Measurements from ENCODE around the gene CUZD1.
"Not testable (repeated sequence)": the region's sequence is repeated elsewhere in the genome, so short reads cannot be mapped to it uniquely, and the experiment has no call there.

Gene CUZD1, protein sequence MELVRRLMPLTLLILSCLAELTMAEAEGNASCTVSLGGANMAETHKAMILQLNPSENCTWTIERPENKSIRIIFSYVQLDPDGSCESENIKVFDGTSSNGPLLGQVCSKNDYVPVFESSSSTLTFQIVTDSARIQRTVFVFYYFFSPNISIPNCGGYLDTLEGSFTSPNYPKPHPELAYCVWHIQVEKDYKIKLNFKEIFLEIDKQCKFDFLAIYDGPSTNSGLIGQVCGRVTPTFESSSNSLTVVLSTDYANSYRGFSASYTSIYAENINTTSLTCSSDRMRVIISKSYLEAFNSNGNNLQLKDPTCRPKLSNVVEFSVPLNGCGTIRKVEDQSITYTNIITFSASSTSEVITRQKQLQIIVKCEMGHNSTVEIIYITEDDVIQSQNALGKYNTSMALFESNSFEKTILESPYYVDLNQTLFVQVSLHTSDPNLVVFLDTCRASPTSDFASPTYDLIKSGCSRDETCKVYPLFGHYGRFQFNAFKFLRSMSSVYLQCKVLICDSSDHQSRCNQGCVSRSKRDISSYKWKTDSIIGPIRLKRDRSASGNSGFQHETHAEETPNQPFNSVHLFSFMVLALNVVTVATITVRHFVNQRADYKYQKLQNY

DNA sequence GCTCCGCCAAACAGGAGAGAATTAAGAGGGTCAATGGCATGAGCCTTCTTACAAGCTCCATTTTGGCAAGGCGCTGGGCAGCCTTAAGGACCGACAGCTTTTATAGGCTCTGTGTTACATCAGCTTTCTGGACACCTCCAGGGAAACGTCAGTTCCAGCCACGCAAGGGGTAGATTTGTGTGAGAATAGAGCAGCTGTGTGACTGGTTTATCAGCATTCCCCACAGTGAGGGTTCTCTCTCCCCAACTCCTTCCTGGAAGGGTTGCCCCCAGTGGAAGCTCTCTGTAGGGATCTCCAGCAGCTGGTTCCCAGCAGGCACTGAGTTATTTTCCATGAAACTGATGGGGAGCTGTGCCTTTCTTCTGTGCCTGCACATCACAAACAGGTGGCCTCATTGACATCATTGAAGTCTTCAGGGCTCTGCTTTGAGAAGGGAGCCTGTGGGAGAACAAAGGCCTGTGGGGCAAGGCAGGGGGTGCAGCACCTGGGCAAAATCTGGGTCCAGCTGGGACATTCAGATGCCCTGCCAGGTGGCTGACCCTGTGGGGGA, at the start of gene CUZD1:
CUZD1 (minus strand) TSS at position 75 of the 550 bp plus-strand sequence; CDS start at position 61, 14 bp downstream.
- H3K4me3 ChIP-seq (ENCODE audit: low read depth, low read length), result no peak within 1 kb of the TSS
- no peak for DNase-seq (ENCODE audit: low read depth)

DNA sequence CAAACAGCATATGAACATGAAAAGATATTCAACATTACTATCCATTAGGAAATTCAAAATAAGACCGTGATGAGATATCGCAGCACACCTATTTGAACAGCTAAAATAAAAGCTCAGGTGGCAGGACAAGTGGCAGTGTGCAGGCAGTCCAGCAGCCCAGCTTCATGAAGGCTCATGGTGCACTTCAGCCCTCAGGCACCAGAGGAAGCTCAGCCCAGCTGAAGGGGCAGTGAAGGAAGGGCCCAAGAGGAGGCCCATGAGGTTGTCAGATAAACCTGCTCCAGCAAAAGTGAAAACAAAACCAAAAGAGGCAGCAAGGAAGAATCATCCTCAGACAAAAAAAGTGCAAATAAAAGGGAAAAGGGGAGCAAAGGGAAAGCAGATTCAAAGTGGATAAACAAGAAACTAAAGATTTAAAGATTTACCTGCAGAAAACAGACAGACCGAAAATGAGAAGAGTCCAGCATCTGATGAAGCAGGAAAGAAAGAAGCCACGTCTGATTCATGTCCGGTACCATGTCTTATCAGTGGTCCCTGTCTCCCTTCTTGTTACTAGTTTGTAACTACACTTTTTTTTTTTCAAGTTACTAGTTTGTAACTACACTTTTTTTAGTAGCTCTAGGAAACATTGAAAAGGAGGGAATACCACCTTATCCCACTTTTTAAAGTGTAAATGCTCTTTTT, 48.7 kb upstream of the CUZD1 start:
- no peak for DNase-seq (ENCODE audit: low read depth)
- H3K4me3 ChIP-seq (ENCODE audit: low read depth, low read length), result no peak overlapping the region

DNA sequence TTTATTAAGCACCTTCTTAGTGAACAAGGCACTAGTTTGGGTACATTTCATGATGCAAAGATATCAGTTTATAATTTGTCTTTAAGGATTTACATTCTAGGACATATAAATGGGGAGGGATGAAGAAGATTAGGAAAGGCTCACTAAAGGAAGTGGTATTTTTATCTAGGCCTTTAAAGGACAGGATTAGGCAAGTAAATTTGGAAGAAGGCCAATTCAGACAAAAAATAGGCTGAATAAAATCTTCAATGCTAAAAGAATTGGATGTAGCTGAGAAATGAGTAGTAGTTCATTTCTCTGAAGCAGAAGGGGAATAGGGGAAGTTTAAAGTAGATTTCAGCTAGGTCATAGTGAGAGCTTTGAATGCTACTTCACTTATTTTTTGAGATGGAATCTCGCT, 38.5 kb upstream of the CUZD1 start:
- H3K4me3 ChIP-seq (ENCODE audit: low read depth, low read length), result no peak overlapping the region
- no peak for DNase-seq (ENCODE audit: low read depth)

DNA sequence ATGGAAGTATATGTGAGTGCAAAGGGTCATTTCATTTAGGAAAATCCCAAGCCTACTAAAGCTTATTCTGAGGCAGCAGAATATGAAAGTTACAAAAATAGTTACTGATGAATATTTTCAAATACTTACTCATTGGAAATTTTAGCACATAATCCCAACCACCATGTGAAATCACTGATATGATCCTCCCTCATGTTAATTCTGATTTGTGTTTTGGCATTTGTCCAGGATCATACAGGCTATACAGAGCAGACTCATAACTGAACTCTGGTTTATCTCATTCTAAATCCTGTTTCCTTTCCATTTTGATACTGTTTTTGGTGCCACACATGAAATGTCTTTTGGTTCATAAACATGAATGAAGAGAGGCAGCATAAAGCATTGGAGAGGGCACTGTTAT, 37.1 kb upstream of the CUZD1 start:
- H3K4me3 ChIP-seq (ENCODE audit: low read depth, low read length), result no peak overlapping the region
- no peak for DNase-seq (ENCODE audit: low read depth)

DNA sequence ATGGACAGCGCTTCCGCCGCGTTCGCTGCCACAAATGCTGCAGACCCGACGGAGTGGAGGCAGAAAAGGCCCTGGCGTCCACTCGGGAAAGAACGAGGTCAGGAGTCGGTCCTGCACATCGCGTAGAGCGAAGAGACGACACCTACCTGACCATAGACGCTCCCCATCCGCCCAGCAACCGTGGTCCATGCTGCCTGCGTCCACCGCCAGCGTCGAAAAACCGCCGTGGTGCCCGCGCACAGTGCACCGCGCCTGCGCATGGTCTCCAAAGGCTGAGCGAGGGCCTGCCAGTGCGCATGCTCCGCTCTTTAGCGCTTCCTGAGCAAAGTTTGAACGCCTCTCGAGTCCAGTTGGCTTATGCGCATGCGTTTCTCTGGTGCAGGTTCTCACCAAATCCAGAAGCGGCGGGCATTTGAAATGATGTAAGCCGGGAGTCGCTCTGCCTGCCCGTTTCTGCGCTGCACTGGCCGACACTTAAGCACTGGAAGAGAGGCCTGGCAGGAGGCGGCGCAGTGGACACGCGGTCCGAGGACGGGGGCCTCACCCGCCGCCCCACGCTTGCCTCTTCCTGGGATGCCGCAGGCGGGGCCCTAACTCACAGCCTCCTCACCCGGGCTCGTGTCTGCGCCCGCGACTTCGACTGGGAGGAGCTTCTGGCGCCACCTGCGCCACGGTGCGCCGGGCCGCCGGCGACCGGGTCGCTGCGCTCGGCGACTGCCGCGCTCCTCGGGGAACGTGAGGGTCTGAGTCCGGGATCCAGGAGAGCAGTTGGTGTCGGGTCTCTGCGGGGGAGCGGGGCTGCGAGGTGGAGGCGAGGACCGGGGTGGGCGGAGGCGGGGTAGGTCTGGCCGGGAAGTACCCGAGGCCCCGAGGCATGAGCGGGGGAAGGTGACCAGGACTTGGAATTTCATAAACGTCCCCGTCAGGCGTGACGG, 33.9 kb upstream of the CUZD1 start, which contains the start of gene FAM24B:
FAM24B (minus strand) TSS at position 243 of the 935 bp plus-strand sequence. CDS start 29,066 bp downstream, outside the sequence.
- DNase-seq (ENCODE audit: low read depth), result peak; percentile 91
- H3K4me3 ChIP-seq (ENCODE audit: low read depth, low read length), result peak within 1 kb of the TSS; percentile 72

DNA sequence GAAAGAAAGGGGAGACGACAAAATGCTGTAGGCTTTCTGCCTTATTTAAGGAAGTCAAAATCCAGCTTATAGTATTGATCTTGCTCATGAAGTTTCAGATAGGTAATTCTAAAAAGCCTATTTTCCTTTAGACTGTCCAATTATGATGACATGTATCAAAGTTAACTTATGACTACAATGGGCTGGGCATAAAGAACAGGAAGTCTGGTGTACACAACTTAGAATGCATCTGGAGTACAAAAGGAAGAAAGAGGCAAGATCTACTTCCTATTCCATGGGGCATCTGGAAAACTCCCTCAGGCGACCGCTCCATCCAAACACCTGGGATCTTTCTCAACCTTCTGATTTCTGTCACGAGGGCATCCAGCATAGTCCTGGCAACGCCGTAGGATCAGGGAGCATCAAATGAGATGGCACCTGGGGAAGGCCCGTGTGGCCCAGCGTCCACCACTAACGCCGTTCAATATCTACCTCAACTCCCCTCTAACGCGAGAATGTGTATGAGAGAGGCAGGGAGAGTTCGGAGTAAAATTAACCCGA, 33.2 kb upstream of the CUZD1 start:
- peak overlapping the region; percentile 72 for H3K4me3 ChIP-seq (ENCODE audit: low read depth, low read length)
- no peak for DNase-seq (ENCODE audit: low read depth)

DNA sequence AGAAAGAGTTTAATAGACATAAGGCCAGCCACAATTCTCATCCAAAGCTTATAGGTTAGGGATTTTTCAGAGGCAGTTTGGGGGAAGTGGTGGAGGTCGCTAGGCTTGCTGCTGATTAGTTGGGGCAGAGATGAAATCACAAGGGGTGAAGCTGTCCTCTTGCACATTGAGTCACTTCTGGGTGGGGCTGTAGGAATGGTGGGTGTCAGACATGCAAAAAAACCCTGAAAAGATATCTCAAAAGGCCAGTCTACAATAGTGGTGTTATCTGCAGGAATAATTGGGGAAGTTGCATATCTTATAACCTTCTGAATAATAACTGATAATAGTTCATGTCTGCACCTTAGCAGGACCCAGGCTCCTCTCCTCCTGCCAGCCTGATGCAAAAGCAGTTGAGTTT, 31.6 kb upstream of the CUZD1 start:
- DNase-seq (ENCODE audit: low read depth), result no peak
- no peak overlapping the region for H3K4me3 ChIP-seq (ENCODE audit: low read depth, low read length)

DNA sequence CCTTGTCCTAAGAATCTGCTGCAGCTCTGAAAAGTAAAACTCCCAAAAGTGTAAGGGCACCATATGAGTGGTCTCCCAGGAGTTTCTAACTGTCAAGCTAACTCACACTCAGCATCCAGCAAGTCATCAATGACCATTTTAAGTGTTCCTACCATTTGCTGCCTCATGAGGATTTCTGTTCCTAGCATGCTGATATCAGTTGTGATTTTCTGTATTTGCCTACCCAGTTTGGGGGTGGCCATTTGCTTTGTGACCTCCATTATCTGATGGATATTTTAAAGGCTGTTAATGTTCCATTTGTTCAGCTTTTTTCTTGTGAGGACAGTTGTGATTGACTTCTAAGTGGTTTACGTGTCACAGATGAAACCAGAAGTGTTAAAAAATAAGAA, 30.8 kb upstream of the CUZD1 start:
- DNase-seq (ENCODE audit: low read depth), result no peak
- H3K4me3 ChIP-seq (ENCODE audit: low read depth, low read length), result no peak overlapping the region

DNA sequence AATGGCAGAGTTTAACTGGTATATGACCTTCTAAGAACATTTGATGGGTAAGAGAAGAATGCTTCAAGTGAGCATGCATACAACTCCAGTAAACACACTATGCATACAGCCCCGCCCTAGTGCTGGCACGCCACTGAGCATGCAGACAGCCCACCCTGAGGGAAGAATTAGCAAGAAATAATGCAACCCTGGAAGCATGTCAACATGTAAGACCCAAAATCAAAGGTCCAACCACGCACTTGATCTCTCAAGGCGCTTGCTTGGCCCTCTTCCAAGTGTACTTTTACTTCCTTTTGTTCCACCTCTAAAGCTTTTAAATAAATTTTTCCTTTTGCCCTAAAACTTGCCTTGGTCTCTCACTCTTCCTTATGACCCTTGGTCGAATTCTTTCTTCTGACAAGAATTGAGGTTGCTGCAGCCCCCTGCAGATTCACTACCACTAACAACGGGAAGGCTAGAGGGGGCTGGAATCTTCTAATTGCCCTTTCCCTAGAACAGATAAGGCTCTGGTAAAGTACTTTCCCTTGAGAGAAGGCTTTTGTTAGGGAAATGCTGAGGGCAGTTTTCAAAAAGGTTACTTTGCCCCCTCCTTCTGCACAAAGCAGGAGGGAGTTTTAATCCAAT, 30.3 kb upstream of the CUZD1 start:
- no peak overlapping the region for H3K4me3 ChIP-seq (ENCODE audit: low read depth, low read length)
- no peak for DNase-seq (ENCODE audit: low read depth)

DNA sequence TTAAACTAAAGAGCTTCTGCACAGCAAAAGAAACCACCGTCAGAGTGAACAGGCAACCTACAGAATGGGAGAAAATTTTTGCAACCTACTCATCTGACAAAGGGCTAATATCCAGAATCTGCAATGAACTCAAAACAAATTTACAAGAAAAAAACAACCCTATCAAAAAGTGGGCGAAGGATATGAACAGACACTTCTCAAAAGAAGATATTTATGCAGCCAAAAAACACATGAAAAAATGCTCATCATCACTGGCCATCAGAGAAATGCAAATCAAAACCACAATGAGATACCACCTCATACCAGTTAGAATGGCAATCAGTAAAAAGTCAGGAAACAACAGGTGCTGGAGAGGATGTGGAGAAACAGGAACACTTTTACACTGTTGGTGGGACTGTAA, 26.3 kb upstream of the CUZD1 start:
- not testable (repeated sequence) for H3K4me3 ChIP-seq (ENCODE audit: low read depth, low read length); DNase-seq (ENCODE audit: low read depth)

DNA sequence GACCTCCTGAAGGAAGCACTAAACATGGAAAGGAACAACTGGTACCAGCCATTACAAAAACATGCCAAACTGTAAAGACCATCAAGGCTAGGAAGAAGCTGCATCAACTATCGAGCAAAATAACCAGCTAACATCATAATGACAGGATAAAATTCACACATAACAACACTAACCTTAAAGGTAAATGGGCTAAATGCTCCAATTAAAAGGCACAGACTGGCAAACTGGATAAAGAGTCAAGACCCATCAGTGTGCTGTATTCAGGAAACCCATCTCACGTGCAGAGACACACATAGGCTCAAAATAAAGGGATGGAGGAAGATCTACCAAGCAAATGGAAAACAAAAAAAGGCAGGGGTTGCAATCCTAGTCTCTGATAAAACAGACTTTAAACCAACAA, 23.1 kb upstream of the CUZD1 start:
- H3K4me3 ChIP-seq (ENCODE audit: low read depth, low read length); DNase-seq (ENCODE audit: low read depth): not testable (repeated sequence)

DNA sequence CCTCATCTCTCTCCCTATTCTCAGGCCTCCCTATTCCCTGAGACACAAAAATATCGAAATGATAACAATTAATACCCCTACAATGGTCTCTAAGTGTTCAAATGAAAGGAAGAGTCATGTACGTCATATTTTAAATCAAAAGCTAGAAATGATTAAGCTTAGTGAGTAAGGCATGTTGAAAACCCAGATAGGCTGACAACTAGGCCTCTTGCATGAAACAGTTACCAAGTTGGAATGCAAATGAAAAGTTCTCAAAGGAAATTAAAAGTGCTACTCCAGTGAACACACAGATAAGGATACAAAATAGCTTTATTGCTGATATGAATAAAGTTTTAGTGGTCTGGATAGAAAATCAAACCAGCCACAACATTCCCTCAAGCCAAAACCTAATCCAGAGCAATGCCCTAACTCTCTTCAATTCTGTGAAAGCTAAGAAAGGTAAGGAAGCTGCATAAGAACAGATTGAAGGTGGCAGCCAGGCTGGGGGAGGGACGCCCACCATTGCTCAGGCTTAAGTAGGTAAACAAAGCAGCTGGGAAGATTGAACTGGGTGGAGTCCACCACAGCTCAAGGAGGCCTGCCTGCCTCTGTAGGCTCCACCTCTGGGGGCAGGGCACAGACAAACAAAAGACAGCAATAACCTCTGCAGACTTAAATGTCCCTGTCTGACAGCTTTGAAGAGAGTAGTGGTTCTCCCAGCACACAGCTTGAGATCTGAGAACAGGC, 21.3 kb upstream of the CUZD1 start:
- not testable (repeated sequence) for DNase-seq (ENCODE audit: low read depth); H3K4me3 ChIP-seq (ENCODE audit: low read depth, low read length)

DNA sequence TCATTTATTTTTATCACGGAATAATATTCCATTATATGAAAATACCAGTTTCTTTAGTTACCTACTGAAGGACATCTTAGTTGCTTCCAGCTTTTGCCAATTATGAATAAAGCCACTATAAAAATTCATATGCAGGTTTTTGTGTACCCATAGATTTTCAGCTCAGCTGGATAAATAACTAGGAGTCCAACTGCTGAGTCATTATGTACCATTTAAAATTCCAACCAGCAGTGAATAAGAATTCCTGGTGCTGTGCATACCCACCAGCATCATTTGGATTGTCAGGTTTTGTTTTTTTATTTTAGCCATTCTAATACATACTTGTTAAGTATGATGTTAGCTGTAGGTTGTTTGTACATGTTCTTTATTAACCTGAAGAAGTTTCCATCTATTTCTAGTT, 19.2 kb upstream of the CUZD1 start:
- no peak for DNase-seq (ENCODE audit: low read depth)
- no peak overlapping the region for H3K4me3 ChIP-seq (ENCODE audit: low read depth, low read length)

DNA sequence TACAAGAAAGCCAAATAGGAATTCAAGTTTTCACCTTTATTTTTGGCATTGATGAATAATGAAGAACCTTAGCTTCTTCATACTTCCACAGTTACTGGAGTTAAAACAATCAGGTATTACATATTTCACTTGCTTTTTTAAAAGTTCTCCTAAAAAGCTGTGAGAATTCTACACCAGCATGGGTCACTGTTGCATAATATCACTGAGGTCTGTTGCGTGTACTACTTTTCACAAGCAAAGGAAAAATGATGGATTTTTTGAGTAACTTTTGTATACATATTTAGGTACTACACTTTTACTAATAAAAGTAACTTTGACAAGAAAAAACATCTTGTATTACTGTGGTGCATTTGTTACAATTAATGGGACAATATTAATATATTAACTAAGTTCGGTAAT, 18.5 kb upstream of the CUZD1 start:
- no peak for DNase-seq (ENCODE audit: low read depth)
- no peak overlapping the region for H3K4me3 ChIP-seq (ENCODE audit: low read depth, low read length)

DNA sequence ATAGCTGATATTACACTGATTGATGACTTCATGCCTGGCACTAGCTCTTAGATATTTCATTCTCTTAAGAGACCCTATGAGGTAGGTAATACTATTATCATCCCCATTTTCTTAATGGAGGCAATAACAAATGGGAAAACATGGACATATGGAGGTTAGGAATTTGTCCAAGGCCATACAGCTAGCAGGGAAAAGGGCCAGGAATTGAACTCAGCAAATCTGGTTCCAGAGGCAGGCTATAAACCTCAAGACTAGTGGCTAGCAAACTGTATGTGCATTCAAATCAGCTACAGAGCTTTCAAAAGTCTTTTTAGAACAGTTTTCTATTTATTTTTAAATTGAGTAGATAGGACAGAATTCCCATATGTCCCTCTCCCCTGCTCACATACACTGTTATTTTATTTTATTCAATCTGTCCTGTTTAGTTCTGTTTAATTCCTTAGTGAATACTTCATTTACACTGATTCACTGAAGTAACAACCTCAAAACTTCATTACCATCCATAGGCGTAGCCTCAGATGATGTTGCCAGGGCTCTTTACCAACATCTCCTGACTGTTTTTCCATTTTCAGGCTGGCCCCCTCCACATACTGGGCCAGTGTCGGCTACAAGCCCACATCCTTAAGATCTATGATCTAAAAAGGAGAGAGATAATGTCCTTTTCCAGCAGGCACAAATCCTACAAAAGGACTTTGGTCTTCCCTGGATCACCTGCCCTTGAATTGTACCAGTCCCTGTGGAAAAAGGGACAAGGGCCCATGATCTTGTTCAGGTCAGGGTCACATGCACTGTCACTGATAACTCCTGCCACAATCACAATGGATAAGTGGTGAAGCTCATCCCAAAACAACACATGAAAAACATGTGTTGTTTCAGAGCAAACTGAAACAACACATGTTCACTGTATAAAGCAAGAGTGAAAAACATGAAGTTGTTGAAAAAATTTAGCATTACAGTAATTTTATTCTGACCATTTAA, 17.8 kb upstream of the CUZD1 start:
- H3K4me3 ChIP-seq (ENCODE audit: low read depth, low read length), result no peak overlapping the region
- DNase-seq (ENCODE audit: low read depth), result no peak

DNA sequence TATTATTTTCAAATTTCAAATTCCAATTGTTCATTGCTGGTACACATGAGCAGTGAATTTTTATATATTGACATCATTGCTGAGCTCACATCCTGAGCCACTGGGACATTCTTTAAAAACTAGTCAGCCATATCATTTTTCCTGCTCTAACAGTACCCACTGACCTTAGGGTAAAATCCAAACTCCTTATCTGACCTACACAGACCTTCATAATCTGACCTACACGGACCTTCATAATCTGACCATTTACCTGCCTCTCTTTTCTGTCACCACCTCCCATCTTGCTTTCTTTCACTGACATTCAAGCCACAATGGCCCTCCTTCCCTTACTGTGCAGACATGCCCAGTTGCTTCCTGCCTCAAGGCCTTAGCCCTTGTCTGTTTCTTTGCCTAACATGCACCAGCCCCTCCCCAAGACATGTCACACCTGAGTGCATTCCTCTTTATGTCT, 16.1 kb upstream of the CUZD1 start:
- DNase-seq (ENCODE audit: low read depth), result no peak

DNA sequence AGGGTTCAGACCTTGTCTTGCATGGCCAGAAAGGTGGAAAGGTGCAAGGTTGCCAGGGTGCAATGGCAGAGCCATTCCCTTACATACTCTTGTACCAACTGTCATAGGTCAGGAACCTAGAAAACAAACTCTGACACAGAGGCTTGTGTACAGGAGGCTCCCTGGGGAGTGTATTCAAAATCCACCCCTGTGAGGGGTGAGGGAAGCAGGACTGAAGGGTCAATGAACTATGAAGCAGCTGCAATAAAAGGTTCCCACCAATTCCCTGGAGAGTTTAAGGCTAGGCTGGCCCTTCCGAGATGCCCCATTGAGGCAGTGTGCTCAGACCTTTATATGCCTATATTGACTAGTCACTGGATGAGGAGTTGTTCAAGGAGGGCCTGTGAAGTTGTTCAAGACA, 13.9 kb upstream of the CUZD1 start:
- no peak overlapping the region for H3K4me3 ChIP-seq (ENCODE audit: low read depth, low read length)
- no peak for DNase-seq (ENCODE audit: low read depth)

More for the DNA sequence above, 16.1 kb upstream of the CUZD1 start:
- no peak overlapping the region for H3K4me3 ChIP-seq (ENCODE audit: low read depth, low read length)
